Gastrocnemius medialis (tissue), 4 donors: ENCODE measurements around the gene ANTXR2. TPM values are rescaled to one million over a fixed set of nuclear protein-coding genes. Genes with fewer than 3 reads are reported as not detected.

ENCODE experiments used
- ATAC-seq, 2 donors: fragments of 150-250 bp; one replicate each; pipeline ENCODE4 v1.9.1; 2016
- DNase-seq, 2 donors: peaks; one replicate each; pipeline ENCODE4 v3.0.0-alpha.2; 2019
- H3K27ac ChIP-seq, 4 donors: fragments of 200-600 bp; sonication (generic); 1 replicate in 1 of 4; 2 replicates in 3 of 4; pipeline ENCODE4 v1.5.1; 2016 to 2018; ENCODE audit warnings: mild to moderate bottlenecking in 2 of 4, moderate library complexity in 1 of 4
- H3K27me3 ChIP-seq, 3 donors: fragments of 200-600 bp; sonication (generic) in 2 of 3; 1 replicate in 1 of 3; 2 replicates in 2 of 3; pipeline versions ENCODE4 v1.5.1 to v1.6.0; 2016 to 2019; ENCODE audit warnings: mild to moderate bottlenecking in 1 of 3, moderate library complexity in 1 of 3
- H3K36me3 ChIP-seq, 2 donors: fragments of 200-600 bp; sonication (generic) in 1 of 2; one replicate each; pipeline ENCODE4 v1.5.1; 2017 to 2018
- H3K4me1 ChIP-seq, 2 donors: fragments of 200-600 bp; sonication (generic) in 1 of 2; one replicate each; pipeline ENCODE4 v1.5.1; 2016 to 2017; ENCODE audit warnings: mild to moderate bottlenecking in 2 of 2
- H3K4me3 ChIP-seq, 4 donors: fragments of 200-600 bp; sonication (generic) in 3 of 4; 1 replicate in 1 of 4; 2 replicates in 3 of 4; pipeline ENCODE4 v1.5.1; 2016 to 2019; ENCODE audit warnings: mild to moderate bottlenecking in 2 of 4
- H3K9me3 ChIP-seq, 3 donors: fragments of 200-600 bp; sonication (generic) in 2 of 3; 1 replicate in 1 of 3; 2 replicates in 2 of 3; pipeline ENCODE4 v1.5.1; 2016 to 2019
- POLR2A ChIP-seq, 2 donors: fragments of 450-650 bp; IDR thresholded peaks; one replicate each; pipeline ENCODE4 v1.6.1; 2017; ENCODE audit warnings: antibody characterized with exemption in 2 of 2, mild to moderate bottlenecking in 2 of 2, moderate library complexity in 2 of 2
- in situ Hi-C, 4 donors: fragments of 200-750 bp; cut with MboI; loops; one replicate each; pipeline versions ENCODE4 v1.15.0 to v1.8.0; 2017; ENCODE audit warnings: low sequenced_read_pairs in 4 of 4
- intact Hi-C: fragments of 100-400 bp; cut with DNase I; formaldehyde crosslinking; loops from one replicate; pipeline ENCODE4 v1.15.1; 2023; ENCODE audit warnings: low total_unique reads
- total RNA-seq, 4 donors: library from RNA; depleted of rRNA; stranded (reverse); fragments of >200 nt; gene quantifications; one replicate each; pipeline versions ENCODE4 v1.1.0 to v1.2.3, GENCODE V29; 2016
- TF ChIP-seq, protein P1 (sequence below), 5 experiments: fragments of 450-650 bp in 3 of 5; fragments of 200-600 bp in 2 of 5; sonication (generic) in 2 of 5; IDR thresholded peaks in 4 of 5; conservative IDR thresholded peaks in 1 of 5; 1 replicate in 4 of 5; 2 replicates in 1 of 5; pipeline ENCODE4 v1.5.1; 2016 to 2019; ENCODE audit warnings: antibody characterized with exemption in 5 of 5, mild to moderate bottlenecking in 3 of 5, moderate library complexity in 3 of 5

The ANTXR2 gene
- total RNA-seq, 4 donors from 2014 or later: 14.5 to 41.0 (median 23.1) TPM

GRCh38 chr4:80036306-80036705, 36.7 kb downstream of the ANTXR2 start:
- peaks cover 12 to 25% of the 10 kb centered on the region in 2 donors for H3K4me1 ChIP-seq
- ATAC-seq (no peak), DNase-seq (no peak)
- in situ Hi-C loops: no loop called here
- peaks cover 0 to 4% of the 10 kb centered on the region in 2 donors for H3K36me3 ChIP-seq
- peak overlapping the region; percentile 44 to 62 (median 54) for H3K27ac ChIP-seq
- H3K4me3 ChIP-seq: no peak overlapping the region
- no peaks in the 10 kb centered on the region for H3K9me3 ChIP-seq
- TF ChIP-seq, protein P1, sequence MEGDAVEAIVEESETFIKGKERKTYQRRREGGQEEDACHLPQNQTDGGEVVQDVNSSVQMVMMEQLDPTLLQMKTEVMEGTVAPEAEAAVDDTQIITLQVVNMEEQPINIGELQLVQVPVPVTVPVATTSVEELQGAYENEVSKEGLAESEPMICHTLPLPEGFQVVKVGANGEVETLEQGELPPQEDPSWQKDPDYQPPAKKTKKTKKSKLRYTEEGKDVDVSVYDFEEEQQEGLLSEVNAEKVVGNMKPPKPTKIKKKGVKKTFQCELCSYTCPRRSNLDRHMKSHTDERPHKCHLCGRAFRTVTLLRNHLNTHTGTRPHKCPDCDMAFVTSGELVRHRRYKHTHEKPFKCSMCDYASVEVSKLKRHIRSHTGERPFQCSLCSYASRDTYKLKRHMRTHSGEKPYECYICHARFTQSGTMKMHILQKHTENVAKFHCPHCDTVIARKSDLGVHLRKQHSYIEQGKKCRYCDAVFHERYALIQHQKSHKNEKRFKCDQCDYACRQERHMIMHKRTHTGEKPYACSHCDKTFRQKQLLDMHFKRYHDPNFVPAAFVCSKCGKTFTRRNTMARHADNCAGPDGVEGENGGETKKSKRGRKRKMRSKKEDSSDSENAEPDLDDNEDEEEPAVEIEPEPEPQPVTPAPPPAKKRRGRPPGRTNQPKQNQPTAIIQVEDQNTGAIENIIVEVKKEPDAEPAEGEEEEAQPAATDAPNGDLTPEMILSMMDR (IDR thresholded peaks at IDR 0.05 in 4 of 5, conservative IDR thresholded peaks at IDR 0.05 in 1 of 5): no peak
- TF ChIP-seq POLR2A (IDR thresholded peaks at IDR 0.05): no peak
- H3K27me3 ChIP-seq: no peaks in the 10 kb centered on the region
- intact Hi-C loops: no loop called here

GRCh38 chr4:80035336-80035735, 37.7 kb downstream of the ANTXR2 start:
- in situ Hi-C loops: no loop called here
- Histone ChIP-seq H3K4me3 (no peak overlapping the region), H3K36me3 (peaks cover 0 to 9% of the 10 kb centered on the region in 2 donors), H3K27me3 (no peaks in the 10 kb centered on the region), H3K4me1 (peaks cover 12 to 25% of the 10 kb centered on the region in 2 donors), H3K9me3 (no peaks in the 10 kb centered on the region), H3K27ac (no peak overlapping the region)
- ATAC-seq: no peak
- no peak for DNase-seq
- no peak for TF ChIP-seq POLR2A (IDR thresholded peaks at IDR 0.05)
- TF ChIP-seq, protein P1 (IDR thresholded peaks at IDR 0.05 in 4 of 5, conservative IDR thresholded peaks at IDR 0.05 in 1 of 5): no peak
- intact Hi-C loops: no loop called here

DNA sequence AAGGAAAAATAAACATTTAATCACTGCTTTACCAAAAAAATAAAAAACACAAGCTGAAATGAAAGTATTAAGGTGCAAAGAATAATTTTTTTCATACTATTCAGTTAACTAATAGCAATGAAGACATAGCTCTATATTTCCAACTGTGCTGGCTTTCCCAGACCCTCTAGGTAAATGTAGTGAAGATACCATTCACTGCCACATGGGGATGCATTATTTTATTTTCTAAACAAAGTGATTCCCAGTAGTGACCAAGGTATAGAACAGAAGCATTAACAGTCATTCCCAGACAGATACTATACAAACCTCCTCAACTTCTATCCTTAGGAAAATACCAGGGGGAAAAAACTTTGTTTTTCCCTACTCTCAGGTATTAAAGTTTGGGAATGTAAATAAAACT, 39.4 kb downstream of the ANTXR2 start:
- no peak for DNase-seq
- intact Hi-C loops: no loop called here
- TF ChIP-seq, protein P1 (IDR thresholded peaks at IDR 0.05 in 4 of 5, conservative IDR thresholded peaks at IDR 0.05 in 1 of 5): no peak
- no peak for TF ChIP-seq POLR2A (IDR thresholded peaks at IDR 0.05)
- peaks cover 0 to 21% of the 10 kb centered on the region in 2 donors for H3K36me3 ChIP-seq
- H3K27me3 ChIP-seq: no peaks in the 10 kb centered on the region
- no peak for ATAC-seq
- in situ Hi-C loops: no loop called here
- H3K4me3 ChIP-seq: no peak overlapping the region
- no peaks in the 10 kb centered on the region for H3K9me3 ChIP-seq
- H3K4me1 ChIP-seq: peaks cover 12 to 25% of the 10 kb centered on the region in 2 donors
- no peak overlapping the region for H3K27ac ChIP-seq

DNA sequence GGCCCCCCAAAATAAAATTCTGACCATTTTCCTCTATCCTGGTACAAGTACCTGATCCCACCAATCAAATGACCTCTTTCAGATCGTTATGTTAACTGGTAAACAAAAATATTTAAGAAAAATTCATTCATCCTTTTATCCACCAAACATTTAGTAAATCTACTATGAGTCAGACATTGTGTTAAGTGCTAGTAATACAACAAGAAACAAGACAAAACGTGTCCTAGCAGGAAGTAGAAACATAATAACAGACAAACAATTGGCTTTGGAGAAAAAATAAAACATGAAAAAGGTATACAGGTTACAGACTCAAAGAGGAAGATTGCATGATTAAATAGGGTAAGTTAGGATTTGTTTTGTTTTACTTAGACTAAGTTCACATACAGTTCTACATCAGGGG, 43.7 kb downstream of the ANTXR2 start:
- in situ Hi-C loops: no loop called here
- TF ChIP-seq POLR2A (IDR thresholded peaks at IDR 0.05): no peak
- TF ChIP-seq, protein P1 (IDR thresholded peaks at IDR 0.05 in 4 of 5, conservative IDR thresholded peaks at IDR 0.05 in 1 of 5): no peak
- ATAC-seq (no peak), DNase-seq (no peak)
- intact Hi-C loops: no loop called here
- no peaks in the 10 kb centered on the region for H3K9me3 ChIP-seq
- no peak overlapping the region for H3K27ac ChIP-seq
- H3K4me1 ChIP-seq: no peaks in the 10 kb centered on the region
- no peaks in the 10 kb centered on the region for H3K27me3 ChIP-seq
- no peak overlapping the region for H3K4me3 ChIP-seq
- peaks cover 0 to 25% of the 10 kb centered on the region in 2 donors for H3K36me3 ChIP-seq

GRCh38 chr4:80027611-80028010, 45.4 kb downstream of the ANTXR2 start:
- TF ChIP-seq, protein P1 (IDR thresholded peaks at IDR 0.05 in 4 of 5, conservative IDR thresholded peaks at IDR 0.05 in 1 of 5): no peak
- TF ChIP-seq POLR2A (IDR thresholded peaks at IDR 0.05): no peak
- in situ Hi-C loops (no loop called here), intact Hi-C loops (no loop called here)
- no peaks in the 10 kb centered on the region for H3K4me1 ChIP-seq
- no peak overlapping the region for H3K27ac ChIP-seq
- DNase-seq (no peak), ATAC-seq (no peak)
- H3K9me3 ChIP-seq: no peaks in the 10 kb centered on the region
- H3K4me3 ChIP-seq: no peak overlapping the region
- peaks cover 0 to 25% of the 10 kb centered on the region in 2 donors for H3K36me3 ChIP-seq
- no peaks in the 10 kb centered on the region for H3K27me3 ChIP-seq
